WERI-Rb-1 (cell line): Measurements from ENCODE around the gene COA5.
A peak's percentile ranks its signal among the peaks of the same experiment; 100 is the strongest.

Source experiments
- DNase-seq: peaks from one replicate; pipeline ENCODE4 v3.0.0-alpha.2; 2020
- H3K27ac ChIP-seq: fragments of 250-450 bp; sonication (Bioruptor Pico); 2 replicates; pipeline ENCODE4 v1.5.1; 2020; ENCODE audit warnings: mild to moderate bottlenecking, moderate library complexity
- H3K27me3 ChIP-seq: fragments of 250-450 bp; sonication (Bioruptor Pico); 2 replicates; pipeline ENCODE4 v1.5.1; 2021; ENCODE audit warnings: mild to moderate bottlenecking, low read depth, moderate library complexity; ENCODE audit not compliant: insufficient read depth, severe bottlenecking
- H3K36me3 ChIP-seq: fragments of 250-450 bp; sonication (Bioruptor Pico); 2 replicates; pipeline ENCODE4 v1.5.1; 2020; ENCODE audit warnings: mild to moderate bottlenecking, moderate library complexity
- H3K4me3 ChIP-seq: 2 replicates; pipeline ENCODE4 v1.5.1; 2011; ENCODE audit warnings: low read depth, mild to moderate bottlenecking, control low read depth, low read length
- H3K9me3 ChIP-seq: fragments of 250-450 bp; sonication (Bioruptor Pico); 2 replicates; pipeline ENCODE4 v1.5.1; 2021; ENCODE audit warnings: mild to moderate bottlenecking, moderate library complexity; ENCODE audit not compliant: severe bottlenecking
- TF ChIP-seq, protein P1 (sequence below): IDR thresholded peaks from 2 replicates; pipeline ENCODE4 v1.5.1; 2011; ENCODE audit warnings: low read depth, mild to moderate bottlenecking, control low read depth, inconsistent platforms, low read length

Gene COA5

DNA sequence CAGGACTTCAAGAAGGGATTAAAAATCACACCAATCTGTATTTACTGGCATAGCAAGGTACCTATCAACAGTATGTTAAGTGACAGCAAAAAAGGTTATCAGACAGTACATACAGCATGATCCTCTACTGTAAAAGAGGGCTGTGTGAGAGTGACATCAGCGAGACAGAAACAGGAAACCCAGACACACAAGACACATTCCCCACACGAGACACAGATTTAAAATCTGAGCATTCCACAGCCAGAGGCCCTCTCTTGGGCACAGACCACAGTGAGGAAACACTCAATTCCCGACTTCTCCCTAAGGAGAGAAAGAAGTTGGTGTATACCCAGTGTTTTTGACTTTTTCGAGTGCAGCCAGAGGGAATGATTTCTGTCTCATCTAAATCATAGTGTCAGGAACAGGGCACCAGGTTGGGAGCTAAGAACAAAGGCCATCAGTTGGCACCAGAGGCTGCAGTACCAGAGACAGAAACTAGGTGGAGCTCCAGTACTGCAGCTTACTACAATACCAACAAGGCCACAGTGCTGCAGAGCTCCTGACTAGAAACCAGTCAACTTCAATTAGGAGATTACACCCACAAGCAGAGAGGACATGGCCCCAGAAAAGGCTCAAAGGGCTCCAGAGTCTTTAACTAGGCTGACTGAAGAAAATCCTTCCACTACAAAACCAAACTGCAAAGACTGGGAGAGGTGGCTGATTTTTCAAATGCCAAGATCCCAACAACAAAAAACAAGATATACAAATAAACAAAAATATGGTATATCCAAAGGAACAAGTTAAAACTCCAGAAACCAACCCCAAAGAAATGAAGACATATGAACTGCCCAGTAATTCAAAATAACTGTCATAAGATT lies 41.1 kb upstream of the COA5 start:
- Histone ChIP-seq H3K27me3 (no peaks in the 10 kb centered on the region), H3K27ac (peak overlapping the region; percentile 3; the same call in 1 of the 2 replicates), H3K36me3 (no peaks in the 10 kb centered on the region), H3K4me3 (no peak overlapping the region), H3K9me3 (no peaks in the 10 kb centered on the region)
- peak; percentile 84 for DNase-seq
- TF ChIP-seq, protein P1, sequence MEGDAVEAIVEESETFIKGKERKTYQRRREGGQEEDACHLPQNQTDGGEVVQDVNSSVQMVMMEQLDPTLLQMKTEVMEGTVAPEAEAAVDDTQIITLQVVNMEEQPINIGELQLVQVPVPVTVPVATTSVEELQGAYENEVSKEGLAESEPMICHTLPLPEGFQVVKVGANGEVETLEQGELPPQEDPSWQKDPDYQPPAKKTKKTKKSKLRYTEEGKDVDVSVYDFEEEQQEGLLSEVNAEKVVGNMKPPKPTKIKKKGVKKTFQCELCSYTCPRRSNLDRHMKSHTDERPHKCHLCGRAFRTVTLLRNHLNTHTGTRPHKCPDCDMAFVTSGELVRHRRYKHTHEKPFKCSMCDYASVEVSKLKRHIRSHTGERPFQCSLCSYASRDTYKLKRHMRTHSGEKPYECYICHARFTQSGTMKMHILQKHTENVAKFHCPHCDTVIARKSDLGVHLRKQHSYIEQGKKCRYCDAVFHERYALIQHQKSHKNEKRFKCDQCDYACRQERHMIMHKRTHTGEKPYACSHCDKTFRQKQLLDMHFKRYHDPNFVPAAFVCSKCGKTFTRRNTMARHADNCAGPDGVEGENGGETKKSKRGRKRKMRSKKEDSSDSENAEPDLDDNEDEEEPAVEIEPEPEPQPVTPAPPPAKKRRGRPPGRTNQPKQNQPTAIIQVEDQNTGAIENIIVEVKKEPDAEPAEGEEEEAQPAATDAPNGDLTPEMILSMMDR: peak; percentile 97

- no peak for DNase-seq
- Histone ChIP-seq H3K27ac (no peak overlapping the region), H3K36me3 (no peaks in the 10 kb centered on the region), H3K27me3 (no peaks in the 10 kb centered on the region), H3K9me3 (no peaks in the 10 kb centered on the region), H3K4me3 (no peak overlapping the region)
- TF ChIP-seq, protein P1: no peak
Observed at GRCh38 chr2:98648451-98648850, 40.1 kb upstream of the COA5 start.

DNA sequence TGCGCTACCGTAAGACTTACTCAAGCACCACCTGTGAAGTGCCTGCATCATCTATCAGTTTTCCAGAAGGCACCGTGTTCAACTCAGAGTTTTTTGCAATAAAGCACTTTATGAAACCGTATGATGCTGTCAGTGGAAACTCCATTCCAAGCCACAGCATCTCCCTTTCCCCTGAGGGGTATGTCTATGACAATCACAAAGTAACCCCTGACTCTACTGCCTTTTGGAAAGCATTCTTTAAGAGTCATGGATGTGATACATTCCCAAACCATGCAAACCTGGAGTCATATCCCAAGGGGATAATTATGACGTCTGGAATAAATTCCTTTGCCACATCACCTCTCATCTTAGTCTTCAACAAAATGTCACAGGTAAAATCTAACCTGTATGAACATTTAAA lies 39.3 kb upstream of the COA5 start:
- Histone ChIP-seq H3K9me3 (no peaks in the 10 kb centered on the region), H3K27ac (no peak overlapping the region), H3K27me3 (no peaks in the 10 kb centered on the region), H3K4me3 (no peak overlapping the region), H3K36me3 (no peaks in the 10 kb centered on the region)
- TF ChIP-seq, protein P1: no peak
- DNase-seq: no peak

GRCh38 chr2:98643496-98644100 lies 35.3 kb upstream of the COA5 start:
- no peaks in the 10 kb centered on the region for H3K36me3 ChIP-seq

GRCh38 chr2:98637401-98638147 lies 29.3 kb upstream of the COA5 start:
- Histone ChIP-seq H3K27me3 (no peaks in the 10 kb centered on the region), H3K36me3 (no peaks in the 10 kb centered on the region), H3K9me3 (no peaks in the 10 kb centered on the region), H3K27ac (no peak overlapping the region), H3K4me3 (no peak overlapping the region)
- DNase-seq: no peak
- TF ChIP-seq, protein P1: no peak

More at GRCh38 chr2:98643496-98644100, 35.3 kb upstream of the COA5 start:
- TF ChIP-seq, protein P1: no peak
- Histone ChIP-seq H3K27me3 (no peaks in the 10 kb centered on the region), H3K9me3 (no peaks in the 10 kb centered on the region), H3K27ac (no peak overlapping the region), H3K4me3 (no peak overlapping the region)
- no peak for DNase-seq
